ENCODE results near the gene KLF3. TPM values are rescaled to one million over a fixed set of nuclear protein-coding genes. Genes with fewer than 3 reads are reported as not detected.
A peak's percentile ranks its signal among the peaks of the same experiment; 100 is the strongest.
"Not testable (repeated sequence)": the region's sequence is repeated elsewhere in the genome, so short reads cannot be mapped to it uniquely, and the experiment has no call there.

The KLF3 gene
- total RNA-seq, 1 experiment from 2014 or later, result 29.0 TPM

GRCh38 chr4:38626901-38627444 lies 37.0 kb upstream of the KLF3 start:
- H3T11ph ChIP-seq (ENCODE audit: low read length); H3K56ac ChIP-seq (ENCODE audit: insufficient read length, low read depth, low read length); H3K4me3 Mint-ChIP-seq; H3K9me3 ChIP-seq (ENCODE audit: control insufficient read depth, low read depth, low read length); H3K4me2 ChIP-seq (ENCODE audit: insufficient read depth, insufficient read length, low read length); H2BK5ac ChIP-seq (ENCODE audit: insufficient read length, low read length); H3K4me1 Mint-ChIP-seq; H3K23me2 ChIP-seq (ENCODE audit: insufficient read length, low read depth, low read length, poor library complexity, severe bottlenecking); H4K8ac ChIP-seq (replicated peaks; ENCODE audit: insufficient read length, low read depth, low read length); H3K27me3 ChIP-seq (ENCODE audit: insufficient read depth, low read length); H2BK120ac ChIP-seq (ENCODE audit: low read depth, low read length, poor library complexity, severe bottlenecking); H3K18ac ChIP-seq (ENCODE audit: insufficient read length, low read depth, low read length); H3K27ac ChIP-seq (ENCODE audit: insufficient read length, low read depth, low read length); H2BK20ac ChIP-seq (ENCODE audit: low read depth, low read length, poor library complexity, severe bottlenecking); H2BK15ac ChIP-seq (ENCODE audit: low read depth, low read length); H2BK12ac ChIP-seq (ENCODE audit: insufficient read length, low read depth, low read length); DNase-seq; H4K91ac ChIP-seq (ENCODE audit: insufficient read length, low read depth, low read length); H2AK5ac ChIP-seq (ENCODE audit: insufficient read length, low read length); H3K79me2 ChIP-seq (ENCODE audit: insufficient read depth, low read length); H3K23ac ChIP-seq (ENCODE audit: insufficient read length, low read depth, low read length); H2AFZ ChIP-seq (ENCODE audit: low read length); H3K79me1 ChIP-seq (ENCODE audit: insufficient read depth, low read depth, low read length, poor library complexity, severe bottlenecking); H3K9ac ChIP-seq (ENCODE audit: extremely low read depth, insufficient read length, low read length); H3K4ac ChIP-seq (ENCODE audit: low read depth, low read length); H3K4me1 ChIP-seq (ENCODE audit: insufficient read depth, low read length); H4K20me1 ChIP-seq (ENCODE audit: control insufficient read depth, insufficient read depth, insufficient read length); H3K27ac Mint-ChIP-seq; H4K5ac ChIP-seq (ENCODE audit: insufficient read length, low read depth, low read length); H3K14ac ChIP-seq (ENCODE audit: insufficient read depth, low read length); H3K27me3 Mint-ChIP-seq (ENCODE audit: low read depth): not testable (repeated sequence)
- Mint-ChIP-seq H3K36me3 (ENCODE audit: insufficient read depth in 1 of 3, low read depth in 3 of 3) (peaks cover 4 to 14% (median 5%) of the 10 kb centered on the region in 3 experiments; a peak in 3 of 7 replicates), H3K9me3 (peaks cover 1 to 13% of the 10 kb centered on the region in 2 experiments; a peak in 2 of 5 replicates)
- WGBS (ENCODE audit: extremely low coverage, insufficient read length, low lambda C conversion rate), result no CpG with 5 or more reads among the region's 32 CpGs
- 0 out of 3 replicates have a peak, but pooled peaks have one; percentile 11 for TF ChIP-seq CTCF (conservative IDR thresholded peaks at IDR 0.05)
